BJ (cell line): Measurements from ENCODE around the gene FAM240A. TPM values are rescaled to one million over a fixed set of nuclear protein-coding genes. Genes with fewer than 3 reads are reported as not detected.

Source experiments
- CTCF ChIA-PET: fragments of 350-600 bp; formaldehyde crosslinking; extraction: SDS; loops from one replicate; lab custom pipeline; 2021; ENCODE audit warnings: antibody characterized with exemption, inconsistent platforms; lab: Yijun Ruan, JAX
- POLR2A ChIA-PET: fragments of 300-600 bp; sonication (Branson Sonifier 250); formaldehyde crosslinking; extraction: SDS; loops from one replicate; lab custom pipeline; 2021; ENCODE audit warnings: antibody characterized with exemption; lab: Charles Lee
- DNase-seq: peaks from one replicate; pipeline ENCODE4 v3.0.0-alpha.2; 2011; ENCODE audit warnings: low read depth
- H3K27me3 ChIP-seq: 2 replicates; pipeline ENCODE4 v1.6.0; 2011; ENCODE audit warnings: low read length; ENCODE audit not compliant: control insufficient read depth, insufficient read depth
- H3K36me3 ChIP-seq: 2 replicates; pipeline ENCODE4 v1.5.1; 2011; ENCODE audit warnings: low read length; ENCODE audit not compliant: control insufficient read depth, insufficient read depth
- H3K4me3 ChIP-seq: 2 replicates; pipeline ENCODE4 v1.5.1; 2011; ENCODE audit warnings: low read depth, mild to moderate bottlenecking, control low read depth, low read length
- CTCF ChIP-seq: IDR thresholded peaks from 2 replicates; pipeline ENCODE4 v1.5.1; 2011; ENCODE audit warnings: low read depth, mild to moderate bottlenecking, control low read depth, inconsistent platforms, low read length, moderate library complexity; ENCODE audit not compliant: insufficient read depth
- polyA plus RNA-seq: library from polyadenylated mRNA; depleted of rRNA; stranded (reverse); fragments of >200 nt; gene quantifications from 2 replicates; pipeline ENCODE4 v1.2.3, GENCODE V29; 2011

FAM240A gene
- polyA plus RNA-seq, 1 experiment: not detected

GRCh38 chr3:46640927-46641326 lies 28.6 kb downstream of the FAM240A start:
- no peak for TF ChIP-seq CTCF
- peaks cover 3% of the 10 kb centered on the region for H3K27me3 ChIP-seq
- POLR2A ChIA-PET: no interaction called here
- H3K36me3 ChIP-seq: no peaks in the 10 kb centered on the region
- no peak overlapping the region for H3K4me3 ChIP-seq
- CTCF ChIA-PET: interaction anchor here (1.7 to 6.6 kb wide), 2 partner anchors 9 to 12 kb away, joined by 5 to 33 read pairs; no protein-coding TSS in a partner anchor
- DNase-seq: no peak

GRCh38 chr3:46642971-46643370 lies 30.6 kb downstream of the FAM240A start:
- ChIA-PET CTCF (interaction anchor here (6.6 kb wide), 1 partner anchor 14 kb away, joined by 33 read pairs; no protein-coding TSS in a partner anchor), POLR2A (no interaction called here)
- Histone ChIP-seq H3K4me3 (no peak overlapping the region), H3K27me3 (peaks cover 3% of the 10 kb centered on the region), H3K36me3 (no peaks in the 10 kb centered on the region)
- DNase-seq: no peak
- no peak for TF ChIP-seq CTCF

- Histone ChIP-seq H3K4me3 (no peak overlapping the region), H3K36me3 (no peaks in the 10 kb centered on the region), H3K27me3 (peaks cover 3% of the 10 kb centered on the region)
- TF ChIP-seq CTCF: no peak
- DNase-seq: no peak
- POLR2A ChIA-PET: no interaction called here
- CTCF ChIA-PET: interaction anchor here (1.2 to 6.6 kb wide), 2 partner anchors 9 to 15 kb away, joined by 3 to 33 read pairs; no protein-coding TSS in a partner anchor
Measured at GRCh38 chr3:46643701-46644100, 31.4 kb downstream of the FAM240A start.

- ChIA-PET POLR2A (no interaction called here), CTCF (interaction anchor here (1.2 kb wide), 1 partner anchor 17 kb away, joined by 3 read pairs; no protein-coding TSS in a partner anchor)
- peak; percentile 65 for DNase-seq
- no peak overlapping the region for H3K4me3 ChIP-seq
- TF ChIP-seq CTCF: no peak
- no peaks in the 10 kb centered on the region for H3K36me3 ChIP-seq
- no peaks in the 10 kb centered on the region for H3K27me3 ChIP-seq
Measured at GRCh38 chr3:46646700-46647099, 34.4 kb downstream of the FAM240A start.

- Histone ChIP-seq H3K4me3 (no peak overlapping the region), H3K27me3 (no peaks in the 10 kb centered on the region), H3K36me3 (no peaks in the 10 kb centered on the region)
- TF ChIP-seq CTCF: no peak
- POLR2A ChIA-PET: no interaction called here
- no peak for DNase-seq
- CTCF ChIA-PET: no interaction called here
Measured at GRCh38 chr3:46648096-46648495, 35.8 kb downstream of the FAM240A start.
